SK-N-SH (cell line): Measurements from ENCODE around the gene CNTNAP2. TPM values are rescaled to one million over a fixed set of nuclear protein-coding genes. Genes with fewer than 3 reads are reported as not detected.

Source experiments
- CTCF ChIA-PET: fragments of 300-600, 350-600 bp; formaldehyde crosslinking; extraction: SDS; loops from one replicate; lab custom pipeline; 2021; lab: Yijun Ruan, JAX
- POLR2A ChIA-PET: fragments of 350-600 bp; sonication (Branson Sonifier 250); formaldehyde crosslinking; extraction: SDS; loops from one replicate; lab custom pipeline; 2020; ENCODE audit warnings: antibody characterized with exemption, inconsistent platforms; lab: Yijun Ruan, JAX
- DNase-seq: peaks from one replicate; pipeline ENCODE4 v3.0.0; 2012
- H2AFZ ChIP-seq: fragments of 200-600 bp; sonication (generic); 2 replicates; pipeline ENCODE4 v1.8.1; 2016; ENCODE audit warnings: antibody characterized with exemption, mild to moderate bottlenecking, low read depth
- H3F3A ChIP-seq: fragments of 200-600 bp; sonication (generic); replicated peaks from 2 replicates; pipeline ENCODE3; 2016; ENCODE audit warnings: antibody characterized with exemption, mild to moderate bottlenecking; ENCODE audit not compliant: insufficient read depth
- H3K27ac ChIP-seq, 2 experiments: fragments of 200-500 bp in 1 of 2; fragments of 200-600 bp in 1 of 2; sonication (Bioruptor generic) in 1 of 2; sonication (generic), shearing (Covaris generic) in 1 of 2; 2 replicates each; pipeline versions ENCODE4 v1.5.1 to v1.6.1; 2014 to 2016; ENCODE audit warnings: low read depth in 2 of 2, inconsistent platforms in 1 of 2, low read length in 1 of 2, mild to moderate bottlenecking in 1 of 2, mixed read lengths in 1 of 2
- H3K27me3 ChIP-seq: fragments of 200-600 bp; sonication (generic), shearing (Covaris generic); 2 replicates; pipeline ENCODE4 v1.6.1; 2016; ENCODE audit warnings: mixed run types; ENCODE audit not compliant: insufficient read depth
- H3K36me3 ChIP-seq, 2 experiments: fragments of 200-500 bp in 1 of 2; fragments of 200-600 bp in 1 of 2; sonication (Bioruptor generic) in 1 of 2; sonication (generic) in 1 of 2; replicated peaks in 1 of 2; 2 replicates each; pipeline versions ENCODE3 to v1.5.1; 2014 to 2016; ENCODE audit warnings: low read length in 1 of 2, mild to moderate bottlenecking in 1 of 2; ENCODE audit not compliant: insufficient read depth in 2 of 2, control insufficient read depth in 1 of 2
- H3K4me1 ChIP-seq, 2 experiments: fragments of 200-500 bp in 1 of 2; fragments of 200-600 bp in 1 of 2; sonication (Bioruptor generic) in 1 of 2; sonication (generic), shearing (Covaris generic) in 1 of 2; 2 replicates each; pipeline versions ENCODE4 v1.5.1 to v1.6.1; 2014 to 2016; ENCODE audit warnings: low read depth in 1 of 2, low read length in 1 of 2, mixed run types in 1 of 2; ENCODE audit not compliant: insufficient read depth in 2 of 2, control insufficient read depth in 1 of 2
- H3K4me2 ChIP-seq: fragments of 200-600 bp; sonication (generic), shearing (Covaris generic); 2 replicates; pipeline ENCODE4 v1.6.1; 2017; ENCODE audit warnings: mixed run types
- H3K4me3 ChIP-seq, 2 experiments: fragments of 200-500 bp in 1 of 2; fragments of 200-600 bp in 1 of 2; sonication (Bioruptor generic) in 1 of 2; sonication (generic), shearing (Covaris generic) in 1 of 2; 2 replicates each; pipeline versions ENCODE4 v1.5.1 to v1.8.1; 2014 to 2016; ENCODE audit warnings: low read depth in 2 of 2, inconsistent platforms in 1 of 2, low read length in 1 of 2, mild to moderate bottlenecking in 1 of 2, mixed read lengths in 1 of 2, moderate library complexity in 1 of 2
- H3K79me2 ChIP-seq: fragments of 200-600 bp; sonication (generic); 2 replicates; pipeline ENCODE4 v1.8.1; 2017; ENCODE audit warnings: mild to moderate bottlenecking; ENCODE audit not compliant: insufficient read depth
- H3K9ac ChIP-seq: fragments of 200-600 bp; sonication (generic); 2 replicates; pipeline ENCODE4 v1.6.1; 2017; ENCODE audit warnings: mixed run types
- H3K9me2 ChIP-seq: fragments of 200-600 bp; sonication (generic); 2 replicates; pipeline ENCODE4 v1.6.1; 2017; ENCODE audit warnings: mixed run types
- H3K9me3 ChIP-seq: fragments of 200-600 bp; sonication (generic); 2 replicates; pipeline ENCODE4 v1.6.1; 2017; ENCODE audit warnings: mixed run types, mild to moderate bottlenecking, moderate library complexity
- H4K20me1 ChIP-seq: fragments of 200-600 bp; sonication (generic); 2 replicates; pipeline ENCODE4 v1.6.1; 2017; ENCODE audit warnings: mild to moderate bottlenecking, mixed run types; ENCODE audit not compliant: insufficient read depth
- EP300 ChIP-seq, 2 experiments: IDR thresholded peaks; 2 replicates each; pipeline versions ENCODE4 v1.4.0 to v1.6.1; 2012; ENCODE audit warnings: borderline replicate concordance in 1 of 2, low read depth in 1 of 2, low read length in 1 of 2
- EZH2phosphoT487 ChIP-seq: fragments of 200-600 bp; sonication (generic); IDR thresholded peaks from 2 replicates; pipeline ENCODE4 v1.6.1; 2017; ENCODE audit warnings: low read depth, mixed run types, mild to moderate bottlenecking, antibody characterized with exemption, moderate library complexity, borderline replicate concordance
- GABPA ChIP-seq: IDR thresholded peaks from 2 replicates; pipeline ENCODE4 v1.4.0; 2012; ENCODE audit warnings: low read depth, mild to moderate bottlenecking
- JUND ChIP-seq: IDR thresholded peaks from 2 replicates; pipeline ENCODE4 v1.4.0; 2012
- MEF2A ChIP-seq: IDR thresholded peaks from 2 replicates; pipeline ENCODE4 v1.4.0; 2012; ENCODE audit warnings: low read depth, borderline replicate concordance
- NRF1 ChIP-seq: IDR thresholded peaks from 2 replicates; pipeline ENCODE4 v1.6.1; 2012; ENCODE audit warnings: low read depth, mild to moderate bottlenecking, low read length
- POLR2AphosphoS5 ChIP-seq: IDR thresholded peaks from 2 replicates; pipeline ENCODE4 v1.6.1; 2012; ENCODE audit warnings: low read depth, low read length
- RAD21 ChIP-seq: IDR thresholded peaks from 2 replicates; pipeline ENCODE4 v1.6.1; 2012; ENCODE audit warnings: mild to moderate bottlenecking, low read length
- RXRA ChIP-seq: IDR thresholded peaks from 2 replicates; pipeline ENCODE4 v1.4.0; 2012; ENCODE audit warnings: low read depth, mild to moderate bottlenecking, borderline replicate concordance
- SIN3A ChIP-seq: IDR thresholded peaks from 2 replicates; pipeline ENCODE4 v1.6.1; 2012; ENCODE audit warnings: low read depth, mild to moderate bottlenecking, low read length, moderate library complexity, borderline replicate concordance
- SMC3 ChIP-seq: IDR thresholded peaks from 2 replicates; pipeline ENCODE4 v1.6.1; 2012; ENCODE audit warnings: low read depth, low read length, improper control_type of control experiment
- TAF1 ChIP-seq: IDR thresholded peaks from 2 replicates; pipeline ENCODE4 v1.6.1; 2012; ENCODE audit warnings: low read depth, mild to moderate bottlenecking, low read length, moderate library complexity, borderline replicate concordance
- TCF12 ChIP-seq: IDR thresholded peaks from 2 replicates; pipeline ENCODE4 v1.4.0; 2012
- TEAD4 ChIP-seq: IDR thresholded peaks from 2 replicates; pipeline ENCODE4 v1.4.0; 2012; ENCODE audit warnings: mild to moderate bottlenecking, borderline replicate concordance; ENCODE audit not compliant: insufficient read depth
- WGBS: methylation state at CpG from one replicate; pipeline ENCODE4 v1.1.6; 2017; ENCODE audit warnings: low lambda C conversion rate; 5-methylcytosine and 5-hydroxymethylcytosine counted together
- polyA plus RNA-seq, 3 experiments: library from polyadenylated mRNA; depleted of rRNA; stranded (reverse); fragments of >200 nt; gene quantifications; 2 replicates each; pipeline ENCODE4 v1.2.3, GENCODE V29; 2012
- TF ChIP-seq, protein P1 (sequence below): fragments of 200-600 bp; sonication (generic); IDR thresholded peaks from 2 replicates; pipeline ENCODE4 v1.6.1; 2017; ENCODE audit warnings: antibody characterized with exemption, mild to moderate bottlenecking, moderate library complexity
- TF ChIP-seq, protein P2 (sequence below): IDR thresholded peaks from 2 replicates; pipeline ENCODE4 v1.4.0; 2012; ENCODE audit warnings: low read depth, borderline replicate concordance
- TF ChIP-seq, protein P3 (sequence below): IDR thresholded peaks from 2 replicates; pipeline ENCODE4 v1.6.1; 2012; ENCODE audit warnings: mild to moderate bottlenecking, low read depth, low read length, moderate library complexity
- TF ChIP-seq, protein P4 (sequence below): fragments of 150-350 bp; IDR thresholded peaks from 2 replicates; pipeline ENCODE4 v1.6.1; 2016; ENCODE audit warnings: mild to moderate bottlenecking, low read depth, low read length
- TF ChIP-seq, protein P5 (sequence below): IDR thresholded peaks from 2 replicates; pipeline ENCODE4; 2012

CNTNAP2 gene
- polyA plus RNA-seq, 1 of the 3 experiments (the other 2 are of a cell fraction), result 3.4 TPM

DNA sequence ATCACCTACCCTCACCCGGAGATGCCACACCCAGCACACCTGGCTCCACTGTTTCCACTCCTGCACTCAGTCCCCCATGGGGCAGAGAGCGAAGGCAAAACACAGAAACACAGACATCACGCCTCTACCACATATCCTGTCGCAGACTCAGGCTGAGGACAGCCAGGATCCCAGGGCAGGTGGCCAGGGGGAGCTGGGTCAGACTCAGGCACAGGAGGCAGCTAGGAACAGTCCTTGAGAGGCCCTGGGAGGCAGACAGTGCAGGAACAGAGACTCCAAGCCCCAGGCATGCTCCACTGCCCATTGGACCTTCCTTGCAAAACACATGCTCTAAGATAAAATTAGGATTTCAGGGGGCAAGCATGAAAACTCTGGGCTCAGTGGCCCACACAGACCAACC is 2319.5 kb downstream of the CNTNAP2 start:
- CTCF ChIA-PET, result no interaction called here
- no peak overlapping the region for H3K27ac ChIP-seq
- H3K9me2 ChIP-seq, result no peaks in the 10 kb centered on the region
- peaks cover 17% of the 10 kb centered on the region for H3F3A ChIP-seq
- DNase-seq, result no peak
- no peak overlapping the region for H3K4me2 ChIP-seq
- POLR2A ChIA-PET, result no interaction called here
- no peak overlapping the region for H3K9ac ChIP-seq
- WGBS, result no CpG with 5 or more reads among the region's 4 CpGs
- H4K20me1 ChIP-seq, result no peaks in the 10 kb centered on the region; the same call in 1 of the 2 replicates
- no peaks in the 10 kb centered on the region for H3K79me2 ChIP-seq
- TF ChIP-seq POLR2AphosphoS5, result no peak
- no peak for TF ChIP-seq MEF2A
- TF ChIP-seq, protein P1, sequence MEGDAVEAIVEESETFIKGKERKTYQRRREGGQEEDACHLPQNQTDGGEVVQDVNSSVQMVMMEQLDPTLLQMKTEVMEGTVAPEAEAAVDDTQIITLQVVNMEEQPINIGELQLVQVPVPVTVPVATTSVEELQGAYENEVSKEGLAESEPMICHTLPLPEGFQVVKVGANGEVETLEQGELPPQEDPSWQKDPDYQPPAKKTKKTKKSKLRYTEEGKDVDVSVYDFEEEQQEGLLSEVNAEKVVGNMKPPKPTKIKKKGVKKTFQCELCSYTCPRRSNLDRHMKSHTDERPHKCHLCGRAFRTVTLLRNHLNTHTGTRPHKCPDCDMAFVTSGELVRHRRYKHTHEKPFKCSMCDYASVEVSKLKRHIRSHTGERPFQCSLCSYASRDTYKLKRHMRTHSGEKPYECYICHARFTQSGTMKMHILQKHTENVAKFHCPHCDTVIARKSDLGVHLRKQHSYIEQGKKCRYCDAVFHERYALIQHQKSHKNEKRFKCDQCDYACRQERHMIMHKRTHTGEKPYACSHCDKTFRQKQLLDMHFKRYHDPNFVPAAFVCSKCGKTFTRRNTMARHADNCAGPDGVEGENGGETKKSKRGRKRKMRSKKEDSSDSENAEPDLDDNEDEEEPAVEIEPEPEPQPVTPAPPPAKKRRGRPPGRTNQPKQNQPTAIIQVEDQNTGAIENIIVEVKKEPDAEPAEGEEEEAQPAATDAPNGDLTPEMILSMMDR, result no peak
- no peak for TF ChIP-seq SIN3A
- TF ChIP-seq, protein P2, sequence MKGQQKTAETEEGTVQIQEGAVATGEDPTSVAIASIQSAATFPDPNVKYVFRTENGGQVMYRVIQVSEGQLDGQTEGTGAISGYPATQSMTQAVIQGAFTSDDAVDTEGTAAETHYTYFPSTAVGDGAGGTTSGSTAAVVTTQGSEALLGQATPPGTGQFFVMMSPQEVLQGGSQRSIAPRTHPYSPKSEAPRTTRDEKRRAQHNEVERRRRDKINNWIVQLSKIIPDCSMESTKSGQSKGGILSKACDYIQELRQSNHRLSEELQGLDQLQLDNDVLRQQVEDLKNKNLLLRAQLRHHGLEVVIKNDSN, result no peak
- no peak for TF ChIP-seq RAD21
- TF ChIP-seq GABPA, result no peak
- TF ChIP-seq, protein P3, sequence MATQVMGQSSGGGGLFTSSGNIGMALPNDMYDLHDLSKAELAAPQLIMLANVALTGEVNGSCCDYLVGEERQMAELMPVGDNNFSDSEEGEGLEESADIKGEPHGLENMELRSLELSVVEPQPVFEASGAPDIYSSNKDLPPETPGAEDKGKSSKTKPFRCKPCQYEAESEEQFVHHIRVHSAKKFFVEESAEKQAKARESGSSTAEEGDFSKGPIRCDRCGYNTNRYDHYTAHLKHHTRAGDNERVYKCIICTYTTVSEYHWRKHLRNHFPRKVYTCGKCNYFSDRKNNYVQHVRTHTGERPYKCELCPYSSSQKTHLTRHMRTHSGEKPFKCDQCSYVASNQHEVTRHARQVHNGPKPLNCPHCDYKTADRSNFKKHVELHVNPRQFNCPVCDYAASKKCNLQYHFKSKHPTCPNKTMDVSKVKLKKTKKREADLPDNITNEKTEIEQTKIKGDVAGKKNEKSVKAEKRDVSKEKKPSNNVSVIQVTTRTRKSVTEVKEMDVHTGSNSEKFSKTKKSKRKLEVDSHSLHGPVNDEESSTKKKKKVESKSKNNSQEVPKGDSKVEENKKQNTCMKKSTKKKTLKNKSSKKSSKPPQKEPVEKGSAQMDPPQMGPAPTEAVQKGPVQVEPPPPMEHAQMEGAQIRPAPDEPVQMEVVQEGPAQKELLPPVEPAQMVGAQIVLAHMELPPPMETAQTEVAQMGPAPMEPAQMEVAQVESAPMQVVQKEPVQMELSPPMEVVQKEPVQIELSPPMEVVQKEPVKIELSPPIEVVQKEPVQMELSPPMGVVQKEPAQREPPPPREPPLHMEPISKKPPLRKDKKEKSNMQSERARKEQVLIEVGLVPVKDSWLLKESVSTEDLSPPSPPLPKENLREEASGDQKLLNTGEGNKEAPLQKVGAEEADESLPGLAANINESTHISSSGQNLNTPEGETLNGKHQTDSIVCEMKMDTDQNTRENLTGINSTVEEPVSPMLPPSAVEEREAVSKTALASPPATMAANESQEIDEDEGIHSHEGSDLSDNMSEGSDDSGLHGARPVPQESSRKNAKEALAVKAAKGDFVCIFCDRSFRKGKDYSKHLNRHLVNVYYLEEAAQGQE, result no peak
- no peak for TF ChIP-seq SMC3
- TF ChIP-seq TCF12, result no peak
- TF ChIP-seq EP300 (IDR thresholded peaks at IDR 0.05; ENCODE audit: borderline replicate concordance in 1 of 2, low read depth in 1 of 2, low read length in 1 of 2), result no peak
- TF ChIP-seq, protein P4, sequence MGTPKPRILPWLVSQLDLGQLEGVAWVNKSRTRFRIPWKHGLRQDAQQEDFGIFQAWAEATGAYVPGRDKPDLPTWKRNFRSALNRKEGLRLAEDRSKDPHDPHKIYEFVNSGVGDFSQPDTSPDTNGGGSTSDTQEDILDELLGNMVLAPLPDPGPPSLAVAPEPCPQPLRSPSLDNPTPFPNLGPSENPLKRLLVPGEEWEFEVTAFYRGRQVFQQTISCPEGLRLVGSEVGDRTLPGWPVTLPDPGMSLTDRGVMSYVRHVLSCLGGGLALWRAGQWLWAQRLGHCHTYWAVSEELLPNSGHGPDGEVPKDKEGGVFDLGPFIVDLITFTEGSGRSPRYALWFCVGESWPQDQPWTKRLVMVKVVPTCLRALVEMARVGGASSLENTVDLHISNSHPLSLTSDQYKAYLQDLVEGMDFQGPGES, result no peak
- TF ChIP-seq, protein P5, sequence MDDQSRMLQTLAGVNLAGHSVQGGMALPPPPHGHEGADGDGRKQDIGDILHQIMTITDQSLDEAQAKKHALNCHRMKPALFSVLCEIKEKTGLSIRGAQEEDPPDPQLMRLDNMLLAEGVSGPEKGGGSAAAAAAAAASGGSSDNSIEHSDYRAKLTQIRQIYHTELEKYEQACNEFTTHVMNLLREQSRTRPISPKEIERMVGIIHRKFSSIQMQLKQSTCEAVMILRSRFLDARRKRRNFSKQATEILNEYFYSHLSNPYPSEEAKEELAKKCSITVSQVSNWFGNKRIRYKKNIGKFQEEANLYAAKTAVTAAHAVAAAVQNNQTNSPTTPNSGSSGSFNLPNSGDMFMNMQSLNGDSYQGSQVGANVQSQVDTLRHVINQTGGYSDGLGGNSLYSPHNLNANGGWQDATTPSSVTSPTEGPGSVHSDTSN, result no peak
- TF ChIP-seq JUND, result no peak
- TF ChIP-seq EZH2phosphoT487, result no peak
- TF ChIP-seq NRF1, result no peak
- TF ChIP-seq RXRA, result no peak
- no peak for TF ChIP-seq TEAD4
- no peak for TF ChIP-seq TAF1
- H3K9me3 ChIP-seq, result no peaks in the 10 kb centered on the region
- H2AFZ ChIP-seq, result no peak overlapping the region
- H3K4me3 ChIP-seq, result no peak overlapping the region
- peaks cover 6 to 21% of the 10 kb centered on the region in 2 experiments; a peak in 2 of 4 replicates for H3K4me1 ChIP-seq
- H3K36me3 ChIP-seq, result no peaks in the 10 kb centered on the region
- no peaks in the 10 kb centered on the region for H3K27me3 ChIP-seq
